Activated effector memory CD4-positive, alpha-beta T cell treated with Interleukin-2 at 50 U/mL for 16 hours (primary cell): ENCODE data around the gene ATP4A.

Source experiments
- DNase-seq: peaks from one replicate; pipeline ENCODE4 v3.0.0-alpha.2; 2020

ATP4A gene

DNA sequence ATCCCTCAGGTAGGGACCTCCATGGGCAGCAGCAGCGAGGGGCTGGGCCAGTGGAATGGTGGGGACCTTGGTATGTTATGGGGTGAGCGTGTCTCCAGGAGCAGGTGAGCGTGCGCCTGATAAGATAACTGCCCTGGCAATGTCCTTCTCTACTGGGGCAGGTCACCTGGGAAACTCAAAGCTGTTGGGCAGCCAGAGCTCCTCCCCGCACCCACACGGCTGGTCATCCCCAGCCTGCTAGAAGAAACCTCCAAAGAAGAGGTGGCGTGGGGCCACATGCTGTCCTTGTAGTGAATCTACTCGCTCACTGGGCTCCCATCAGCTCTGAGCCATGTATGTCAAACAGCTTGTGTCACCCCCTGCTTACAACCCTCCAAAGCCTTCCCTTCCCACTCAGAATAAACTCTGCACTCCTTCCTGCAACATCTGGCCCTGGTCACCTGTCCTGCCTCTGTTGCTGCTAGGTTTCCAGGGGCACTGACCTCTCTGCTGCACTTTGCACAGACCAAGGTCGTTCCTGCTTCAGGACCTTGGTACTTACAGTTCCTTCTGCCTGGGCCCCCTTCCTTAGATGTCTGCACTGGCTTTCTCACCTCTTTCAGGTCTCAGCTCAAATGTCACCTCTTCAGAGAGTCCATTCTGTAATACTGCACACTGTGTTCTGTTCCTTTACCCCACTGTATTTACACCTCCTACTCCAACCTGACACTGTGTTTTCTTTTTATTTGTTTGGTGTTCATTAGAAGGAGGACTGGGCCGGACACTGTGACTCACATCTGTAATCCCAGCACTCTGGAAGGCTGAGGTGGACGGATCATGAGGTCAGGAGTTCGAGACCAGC is 1.8 kb upstream of the ATP4A start:
- no peak for DNase-seq

- no peak for DNase-seq
Observed at GRCh38 chr19:35562776-35563175, 682 bp downstream of the ATP4A start.

- DNase-seq: no peak
Observed at GRCh38 chr19:35562336-35562735, 1.1 kb downstream of the ATP4A start.

DNA sequence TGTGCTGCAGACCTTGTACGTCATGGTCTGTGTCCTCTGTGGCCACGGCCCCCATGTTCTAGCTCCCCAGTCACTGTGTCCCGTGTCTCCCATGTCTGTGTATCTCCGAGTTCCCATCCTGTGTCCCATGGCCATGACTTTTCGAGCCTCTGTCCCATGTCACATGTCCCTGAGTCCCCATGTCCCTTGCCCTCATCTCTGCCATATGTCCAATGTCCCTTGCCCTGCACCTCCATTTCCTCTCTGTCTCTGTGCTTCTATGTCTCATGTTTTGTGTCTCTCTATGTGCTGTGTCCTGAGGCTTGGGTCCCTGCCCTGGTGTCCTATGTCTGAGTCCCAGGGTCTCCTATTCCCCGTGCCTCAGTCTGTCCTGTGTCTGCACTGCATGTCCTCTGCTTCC is 2.0 kb downstream of the ATP4A start:
- DNase-seq: no peak

- no peak for DNase-seq
Observed at GRCh38 chr19:35560677-35561076, 2.8 kb downstream of the ATP4A start.

GRCh38 chr19:35560271-35560670 is 3.2 kb downstream of the ATP4A start:
- DNase-seq: no peak

GRCh38 chr19:35559781-35560180 is 3.7 kb downstream of the ATP4A start:
- DNase-seq: no peak

- DNase-seq: no peak
Observed at GRCh38 chr19:35559281-35559659, 4.2 kb downstream of the ATP4A start.

DNA sequence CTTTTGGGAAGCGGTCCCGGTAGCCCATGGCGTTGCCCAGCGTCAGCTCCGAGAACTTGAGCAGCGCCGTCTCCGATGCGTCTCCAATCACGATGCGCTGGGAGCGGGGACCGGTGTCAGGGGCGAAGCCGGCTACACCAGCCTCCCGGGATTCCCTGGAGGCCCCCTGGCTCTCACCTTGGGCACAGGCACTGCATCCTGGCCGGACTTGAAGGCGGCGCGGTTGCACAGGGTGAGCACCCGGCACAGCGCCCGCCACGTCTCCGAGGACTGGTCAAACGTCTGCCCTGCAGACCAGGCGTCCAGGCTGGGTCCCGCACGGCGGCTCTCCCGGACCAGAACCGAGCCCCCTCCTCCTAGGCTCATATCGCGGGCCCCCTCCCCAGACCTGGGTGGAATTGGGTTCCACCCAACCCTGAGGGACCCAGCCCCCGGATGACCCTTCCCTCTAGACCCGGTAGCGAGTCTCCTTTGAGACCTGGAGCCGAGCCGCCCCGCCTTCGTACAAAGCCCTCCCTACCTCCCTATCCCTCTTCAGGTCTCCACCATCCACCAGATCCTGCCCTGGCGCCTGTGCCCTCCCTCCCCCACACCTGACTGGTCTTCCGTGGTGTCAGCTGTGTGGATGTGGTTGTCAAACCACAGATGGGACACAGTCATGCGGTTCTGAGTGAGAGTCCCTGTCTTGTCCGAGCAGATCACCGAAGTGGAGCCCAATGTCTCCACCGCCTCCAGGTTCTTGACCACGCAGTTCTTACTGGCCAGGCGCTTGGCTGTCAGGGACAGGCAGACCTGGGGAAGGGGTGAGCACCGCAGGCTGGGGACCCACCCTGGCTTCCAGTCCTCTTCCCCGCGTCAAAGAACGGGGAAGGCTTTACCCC is 4.8 kb downstream of the ATP4A start:
- no peak for DNase-seq

- peak; percentile 10 for DNase-seq
Observed at GRCh38 chr19:35557539-35558399, 5.7 kb downstream of the ATP4A start.

DNA sequence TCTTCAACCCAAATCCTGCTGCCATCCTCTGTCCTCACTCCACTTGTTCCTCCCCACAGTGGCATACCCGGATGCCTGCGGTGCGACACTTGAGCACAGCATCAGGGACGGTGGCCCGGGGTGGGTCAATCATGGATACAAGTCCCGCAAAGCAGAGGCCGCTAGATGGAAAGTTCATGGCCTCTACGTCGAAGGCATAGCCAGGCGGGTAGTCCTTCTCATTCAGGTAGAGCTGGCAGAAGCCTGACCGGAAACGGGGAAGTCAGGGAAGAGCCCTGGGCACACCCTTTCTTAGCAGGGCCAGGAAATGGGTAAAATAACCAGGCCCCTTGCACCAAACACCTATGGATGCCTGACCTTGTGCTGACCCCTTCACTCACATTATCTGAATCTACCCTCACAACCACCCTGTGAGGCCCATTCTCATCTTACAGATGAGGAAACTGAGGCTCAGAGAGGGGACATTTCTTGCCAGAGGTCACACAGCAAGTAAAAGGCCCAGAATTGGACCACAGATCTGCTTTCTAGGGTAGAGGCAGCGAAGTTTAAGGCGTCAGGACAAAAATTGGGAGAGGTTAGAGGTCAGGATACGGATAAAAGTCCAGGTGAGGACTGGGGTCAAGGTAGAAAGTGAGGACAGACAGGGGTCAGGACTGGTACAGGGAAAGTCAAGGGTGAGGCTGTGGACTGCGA is 6.5 kb downstream of the ATP4A start:
- DNase-seq: no peak

DNA sequence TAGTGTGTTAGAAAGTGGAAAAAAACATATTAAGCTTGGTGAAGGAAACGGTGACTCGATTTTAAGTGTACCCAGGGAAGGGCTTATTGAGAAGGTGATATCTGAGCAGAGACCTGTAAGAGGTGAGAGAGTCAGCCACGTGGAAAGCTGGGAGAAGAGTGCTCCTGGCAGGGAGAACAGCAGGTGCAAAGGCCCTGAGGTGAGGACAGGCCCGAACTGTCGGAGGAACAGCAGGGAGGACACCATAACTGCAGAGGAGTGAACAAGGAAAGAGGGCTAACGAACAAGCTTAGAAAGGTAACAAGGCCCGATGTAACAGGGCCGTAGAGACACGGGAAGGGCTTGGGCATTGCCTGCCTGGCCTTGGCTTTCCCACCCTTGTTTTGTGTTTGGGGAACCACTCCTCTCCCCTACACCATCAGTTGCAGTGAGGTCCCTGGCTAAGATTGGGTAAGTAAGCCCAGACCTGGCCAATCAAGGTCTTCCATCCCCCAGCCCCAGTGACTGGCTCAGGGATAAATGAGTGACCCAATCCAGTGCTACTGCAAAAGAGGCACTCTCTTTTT is 7.3 kb downstream of the ATP4A start:
- DNase-seq: no peak

- no peak for DNase-seq
Observed at GRCh38 chr19:35555301-35556005, 8.0 kb downstream of the ATP4A start.

- DNase-seq: no peak
Observed at GRCh38 chr19:35554076-35554475, 9.4 kb downstream of the ATP4A start.

DNA sequence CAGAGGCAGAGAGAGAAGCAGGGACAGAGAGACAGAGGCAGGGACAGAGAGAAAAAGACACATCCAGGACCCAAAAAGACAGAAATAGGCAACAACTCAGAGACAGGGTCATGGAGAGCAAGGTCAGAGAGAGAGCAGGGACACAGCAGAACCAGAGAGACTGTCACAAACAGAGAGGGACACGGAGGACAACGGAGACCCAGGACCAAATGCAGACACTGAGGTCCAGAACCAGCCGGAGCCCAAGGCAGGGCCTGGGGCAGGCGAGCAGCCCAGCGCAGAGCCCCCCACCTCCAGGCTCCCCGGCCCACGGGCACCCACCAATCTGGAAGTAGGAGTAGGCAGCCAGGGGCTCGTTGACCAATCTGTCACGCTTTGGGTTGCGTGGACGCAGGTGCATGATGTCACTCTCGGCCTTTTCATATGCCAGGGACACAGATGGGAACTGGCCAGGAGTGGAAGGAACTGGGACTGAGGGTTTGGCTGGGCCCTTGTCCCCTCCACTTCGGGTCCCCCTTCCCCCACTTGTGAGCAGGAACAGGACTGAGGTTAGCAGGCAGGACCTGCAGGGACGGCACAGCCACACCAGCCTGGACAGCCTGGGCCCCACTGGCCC is 10.0 kb downstream of the ATP4A start:
- no peak for DNase-seq

DNA sequence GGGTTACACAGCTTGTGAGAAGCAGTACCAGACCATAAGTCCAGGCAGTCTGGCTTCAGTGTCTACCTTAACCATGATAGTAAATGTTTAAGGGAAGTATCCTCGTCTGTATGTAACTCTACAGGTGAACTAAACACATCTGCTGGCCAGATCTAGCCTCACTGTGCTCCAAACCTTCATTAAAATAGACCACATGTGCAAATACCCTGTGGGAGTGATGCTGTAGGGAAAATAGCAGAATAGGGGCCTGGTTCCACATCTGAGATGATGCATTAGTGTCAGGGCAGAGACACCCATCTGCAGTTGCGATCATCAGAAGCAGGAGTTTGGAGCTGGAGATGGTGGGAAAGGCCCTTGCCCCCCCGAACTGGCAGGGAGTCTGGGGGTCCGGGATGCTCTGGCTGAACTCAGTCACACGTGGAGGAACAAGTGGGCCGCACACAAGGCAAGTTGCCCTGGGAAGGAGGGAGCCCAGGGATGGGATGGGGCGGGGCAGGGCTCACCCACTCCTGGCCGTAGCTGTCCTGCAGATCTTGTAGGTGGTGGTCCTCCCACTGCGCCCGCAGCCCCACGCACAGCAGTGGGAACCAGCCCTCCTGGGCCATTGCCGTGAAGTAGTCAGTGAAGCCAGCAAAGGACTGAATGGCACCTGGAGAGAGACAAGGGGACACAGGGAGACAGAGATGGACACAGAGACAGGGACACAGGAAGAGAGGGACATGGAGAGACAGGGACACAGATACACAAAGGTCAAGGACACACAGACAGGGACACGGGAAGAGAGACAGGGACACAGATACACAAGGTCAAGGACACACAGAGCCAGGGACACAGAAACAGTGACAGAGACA is 10.7 kb downstream of the ATP4A start:
- DNase-seq: no peak

DNA sequence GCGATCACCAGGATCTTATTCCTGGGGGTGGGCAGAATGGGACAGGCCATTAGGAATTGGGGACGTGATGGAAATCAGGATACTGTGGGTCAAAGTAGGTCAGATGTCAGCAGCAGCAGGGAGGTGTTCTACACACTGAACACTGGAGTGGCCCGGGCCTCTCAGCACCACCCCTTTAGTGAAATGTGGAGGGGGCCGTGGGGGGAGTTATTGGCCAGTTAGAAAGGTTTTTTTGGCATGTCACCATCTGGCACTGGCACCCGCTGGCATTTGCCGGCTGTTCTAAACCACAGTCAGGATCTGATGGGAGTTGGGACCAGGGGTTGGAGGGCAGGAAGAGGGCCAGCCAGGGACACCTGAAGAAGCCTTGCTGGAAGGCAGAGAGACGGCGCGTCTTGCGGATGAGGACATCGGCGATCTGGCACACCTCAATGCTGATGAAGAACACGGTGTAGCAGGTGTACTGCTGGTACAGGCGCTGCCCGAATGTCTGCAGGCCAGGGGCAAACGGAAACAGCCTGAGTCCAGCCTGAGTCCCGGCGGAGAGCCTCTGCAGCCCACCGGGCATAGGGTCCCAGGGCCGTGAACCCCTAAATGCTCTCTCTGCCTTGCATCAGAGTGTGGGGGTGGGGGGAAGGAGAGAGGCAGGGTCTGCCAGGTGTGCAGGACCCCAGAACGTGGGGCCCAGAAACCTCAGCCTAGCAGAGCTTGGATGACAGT is 12.2 kb downstream of the ATP4A start:
- no peak for DNase-seq

DNA sequence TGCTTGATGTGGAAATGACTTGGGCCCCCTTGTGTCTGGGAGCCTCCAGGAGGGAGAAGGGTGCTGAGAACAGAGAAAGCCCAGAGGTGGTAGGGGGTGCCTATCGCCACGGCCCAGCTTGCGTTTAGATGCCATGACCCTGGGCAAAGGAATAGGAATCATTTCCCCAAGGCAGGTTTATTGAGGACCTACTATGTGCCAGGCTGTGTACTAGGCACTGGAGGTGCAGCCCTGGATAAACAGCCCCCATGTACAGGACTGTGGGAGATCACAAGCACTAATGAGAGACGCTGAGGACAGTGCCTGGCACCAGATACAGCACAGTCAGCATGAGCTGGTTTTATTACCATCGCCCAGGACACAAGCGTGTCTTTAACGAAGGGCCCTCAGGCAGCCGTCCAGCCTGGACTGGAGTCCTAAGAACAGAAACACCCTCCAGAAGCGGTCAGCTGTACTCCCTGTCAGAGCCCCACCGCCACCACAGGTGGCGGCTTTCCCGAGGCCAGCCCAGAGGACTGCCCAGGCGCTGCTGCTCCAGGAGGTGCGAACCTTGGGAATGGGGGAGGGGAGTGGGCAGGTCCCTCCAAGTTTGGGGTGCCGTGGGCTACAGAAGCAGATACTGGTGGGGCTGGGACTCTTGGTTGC is 13.5 kb downstream of the ATP4A start:
- no peak for DNase-seq
